ENCODE measurements around the gene TDRD1.

TDRD1 gene

DNA sequence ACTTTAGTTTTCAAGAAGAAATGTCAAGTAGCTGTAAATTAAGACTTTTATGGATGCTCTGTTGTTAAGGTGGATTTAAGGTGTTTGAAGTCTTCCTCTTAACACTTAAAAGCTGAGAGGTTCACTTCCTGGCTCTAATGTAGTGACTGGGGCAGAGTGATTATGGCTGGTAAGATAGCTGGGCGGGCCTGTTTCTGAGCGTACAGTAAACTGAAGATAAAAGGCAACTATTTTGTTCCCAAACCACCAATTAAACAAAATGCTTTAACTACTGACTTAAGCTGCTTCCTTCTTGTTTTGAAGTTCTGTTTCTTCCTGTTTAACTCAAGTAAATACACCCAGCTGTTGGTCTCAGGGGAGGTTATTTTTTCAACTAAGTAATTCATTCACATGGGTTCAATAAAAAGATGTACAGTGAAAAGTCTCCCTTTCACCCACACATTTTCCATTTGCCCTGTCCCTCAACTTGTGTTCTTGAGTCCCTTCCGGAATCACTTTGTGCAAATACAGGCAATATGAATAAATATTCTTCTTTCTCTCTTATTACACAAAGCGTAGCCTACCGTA, 79.2 kb downstream of the TDRD1 start:
- no peak for ATAC-seq
- no peak for TF ChIP-seq CSRNP3 (CRISPR knock-in tag; IDR thresholded peaks at IDR 0.05)
- TF ChIP-seq, protein P1, sequence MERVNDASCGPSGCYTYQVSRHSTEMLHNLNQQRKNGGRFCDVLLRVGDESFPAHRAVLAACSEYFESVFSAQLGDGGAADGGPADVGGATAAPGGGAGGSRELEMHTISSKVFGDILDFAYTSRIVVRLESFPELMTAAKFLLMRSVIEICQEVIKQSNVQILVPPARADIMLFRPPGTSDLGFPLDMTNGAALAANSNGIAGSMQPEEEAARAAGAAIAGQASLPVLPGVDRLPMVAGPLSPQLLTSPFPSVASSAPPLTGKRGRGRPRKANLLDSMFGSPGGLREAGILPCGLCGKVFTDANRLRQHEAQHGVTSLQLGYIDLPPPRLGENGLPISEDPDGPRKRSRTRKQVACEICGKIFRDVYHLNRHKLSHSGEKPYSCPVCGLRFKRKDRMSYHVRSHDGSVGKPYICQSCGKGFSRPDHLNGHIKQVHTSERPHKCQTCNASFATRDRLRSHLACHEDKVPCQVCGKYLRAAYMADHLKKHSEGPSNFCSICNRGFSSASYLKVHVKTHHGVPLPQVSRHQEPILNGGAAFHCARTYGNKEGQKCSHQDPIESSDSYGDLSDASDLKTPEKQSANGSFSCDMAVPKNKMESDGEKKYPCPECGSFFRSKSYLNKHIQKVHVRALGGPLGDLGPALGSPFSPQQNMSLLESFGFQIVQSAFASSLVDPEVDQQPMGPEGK (CRISPR knock-in tag; IDR thresholded peaks at IDR 0.05; ENCODE audit: borderline replicate concordance), result no peak
- no peak for TF ChIP-seq CSDC2 (CRISPR knock-in tag; IDR thresholded peaks at IDR 0.05)
- no peak for TF ChIP-seq ZNF70 (CRISPR knock-in tag; IDR thresholded peaks at IDR 0.05)
- TF ChIP-seq, protein P2, sequence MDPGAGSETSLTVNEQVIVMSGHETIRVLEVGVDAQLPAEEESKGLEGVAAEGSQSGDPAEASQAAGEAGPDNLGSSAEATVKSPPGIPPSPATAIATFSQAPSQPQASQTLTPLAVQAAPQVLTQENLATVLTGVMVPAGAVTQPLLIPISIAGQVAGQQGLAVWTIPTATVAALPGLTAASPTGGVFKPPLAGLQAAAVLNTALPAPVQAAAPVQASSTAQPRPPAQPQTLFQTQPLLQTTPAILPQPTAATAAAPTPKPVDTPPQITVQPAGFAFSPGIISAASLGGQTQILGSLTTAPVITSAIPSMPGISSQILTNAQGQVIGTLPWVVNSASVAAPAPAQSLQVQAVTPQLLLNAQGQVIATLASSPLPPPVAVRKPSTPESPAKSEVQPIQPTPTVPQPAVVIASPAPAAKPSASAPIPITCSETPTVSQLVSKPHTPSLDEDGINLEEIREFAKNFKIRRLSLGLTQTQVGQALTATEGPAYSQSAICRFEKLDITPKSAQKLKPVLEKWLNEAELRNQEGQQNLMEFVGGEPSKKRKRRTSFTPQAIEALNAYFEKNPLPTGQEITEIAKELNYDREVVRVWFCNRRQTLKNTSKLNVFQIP (CRISPR knock-in tag; IDR thresholded peaks at IDR 0.05; ENCODE audit: borderline replicate concordance, low read depth), result no peak
- no peak for TF ChIP-seq ESRRG (CRISPR knock-in tag; IDR thresholded peaks at IDR 0.05)
- TF ChIP-seq ARNTL (CRISPR knock-in tag; IDR thresholded peaks at IDR 0.05; ENCODE audit: borderline replicate concordance, low read depth), result no peak
- no peak for TF ChIP-seq OSR1 (CRISPR knock-in tag; IDR thresholded peaks at IDR 0.05)
- TF ChIP-seq CREB5 (CRISPR knock-in tag; IDR thresholded peaks at IDR 0.05; ENCODE audit: low read depth), result no peak
- no peak for TF ChIP-seq ZFP30 (CRISPR knock-in tag; IDR thresholded peaks at IDR 0.05)
- no peak for TF ChIP-seq BACH2 (CRISPR knock-in tag; IDR thresholded peaks at IDR 0.05; ENCODE audit: borderline replicate concordance)
- TF ChIP-seq ISL1 (CRISPR knock-in tag; IDR thresholded peaks at IDR 0.05), result no peak
- TF ChIP-seq PPARA (CRISPR knock-in tag; IDR thresholded peaks at IDR 0.05; ENCODE audit: borderline replicate concordance), result no peak
- no peak for TF ChIP-seq TSHZ2 (CRISPR knock-in tag; IDR thresholded peaks at IDR 0.05)
- TF ChIP-seq TOX (CRISPR knock-in tag; IDR thresholded peaks at IDR 0.05; ENCODE audit: borderline replicate concordance), result no peak
- no peak for TF ChIP-seq SNAI2 (CRISPR knock-in tag; IDR thresholded peaks at IDR 0.05)
- TF ChIP-seq ZNF8 (CRISPR knock-in tag; IDR thresholded peaks at IDR 0.05), result no peak
- TF ChIP-seq ZC3H10 (CRISPR knock-in tag; IDR thresholded peaks at IDR 0.05), result no peak
- TF ChIP-seq GLIS3 (CRISPR knock-in tag; IDR thresholded peaks at IDR 0.05), result no peak

- ATAC-seq, result no peak
- TF ChIP-seq OSR1 (CRISPR knock-in tag; IDR thresholded peaks at IDR 0.05), result no peak
- no peak for TF ChIP-seq TSHZ2 (CRISPR knock-in tag; IDR thresholded peaks at IDR 0.05)
- TF ChIP-seq ARNTL (CRISPR knock-in tag; IDR thresholded peaks at IDR 0.05; ENCODE audit: borderline replicate concordance, low read depth), result no peak
- no peak for TF ChIP-seq ESRRG (CRISPR knock-in tag; IDR thresholded peaks at IDR 0.05)
- no peak for TF ChIP-seq CREB5 (CRISPR knock-in tag; IDR thresholded peaks at IDR 0.05; ENCODE audit: low read depth)
- TF ChIP-seq RARB (CRISPR knock-in tag; IDR thresholded peaks at IDR 0.05), result no peak
- no peak for TF ChIP-seq ZFP30 (CRISPR knock-in tag; IDR thresholded peaks at IDR 0.05)
- no peak for TF ChIP-seq BACH2 (CRISPR knock-in tag; IDR thresholded peaks at IDR 0.05; ENCODE audit: borderline replicate concordance)
- no peak for TF ChIP-seq CSRNP3 (CRISPR knock-in tag; IDR thresholded peaks at IDR 0.05)
- no peak for TF ChIP-seq ZFP3 (CRISPR knock-in tag; IDR thresholded peaks at IDR 0.05)
Observed at GRCh38 chr10:114259824-114260223, 80.7 kb downstream of the TDRD1 start.

Data from SK-N-SH treated with all-trans-retinoic acid at 6 μM for 48 hours (cell line).